ENCODE results near the gene GATAD2A. TPM values are rescaled to one million over a fixed set of nuclear protein-coding genes. Genes with fewer than 3 reads are reported as not detected.

Gene GATAD2A
- total RNA-seq, 1 experiment from 2014 or later = 189 TPM

DNA sequence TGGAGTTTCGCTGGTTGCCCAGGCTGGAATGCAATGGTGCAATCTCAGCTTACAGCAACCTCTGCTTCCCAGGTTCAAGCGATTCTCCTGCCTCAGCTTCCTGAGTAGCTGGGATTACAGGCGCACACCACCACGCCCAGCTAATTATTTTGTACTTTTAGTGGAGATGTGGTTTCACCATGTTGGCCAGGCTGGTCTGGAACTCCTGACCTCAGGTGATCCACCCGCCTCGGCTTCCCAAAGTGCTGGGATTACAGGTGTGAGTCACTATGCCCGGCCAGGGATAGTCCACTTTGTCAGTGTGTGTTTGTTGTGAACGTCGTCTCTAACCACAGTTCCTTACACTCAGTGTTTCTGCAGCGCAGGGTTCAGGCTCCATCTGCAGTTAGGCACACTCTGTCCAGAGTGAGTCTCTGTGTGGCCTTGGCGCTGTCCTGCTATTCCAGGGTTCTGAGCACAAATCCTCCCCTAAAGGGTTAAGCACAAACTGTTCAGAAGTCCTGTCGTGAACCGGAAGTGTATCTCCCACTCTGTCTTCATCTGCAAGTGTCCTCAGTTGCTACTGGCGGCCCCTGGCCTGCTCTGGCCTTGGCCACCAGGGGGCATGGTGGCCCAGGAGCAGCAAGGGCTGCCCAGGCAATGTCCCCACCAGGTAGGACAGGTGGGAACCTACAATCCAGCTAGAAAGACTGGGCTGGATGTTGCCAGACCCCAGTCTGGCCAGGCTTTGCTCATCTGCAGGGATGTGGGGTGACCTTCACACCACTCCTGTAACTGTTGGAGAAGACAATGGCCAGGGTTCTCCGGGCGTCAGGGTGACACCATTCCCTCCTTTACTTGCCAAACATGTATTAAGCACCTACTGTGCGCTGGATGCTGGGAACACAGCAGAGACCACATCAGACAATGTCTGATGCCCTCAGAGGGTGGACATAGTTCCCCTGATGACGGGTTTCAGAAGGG is 38.8 kb upstream of the GATAD2A start:
- DNase-seq = peak; percentile 94
- H3K4me3 Mint-ChIP-seq = no peak overlapping the region; a peak in 1 of 5 replicates

More for the DNA sequence above, 38.8 kb upstream of the GATAD2A start:
- H2BK12ac ChIP-seq (ENCODE audit: insufficient read length, low read depth, low read length) = no peak overlapping the region
- H3K23ac ChIP-seq (ENCODE audit: insufficient read length, low read depth, low read length) = no peak overlapping the region
- no peaks in the 10 kb centered on the region for H3K9me3 ChIP-seq (ENCODE audit: control insufficient read depth, low read depth, low read length)
- H3K79me2 ChIP-seq (ENCODE audit: insufficient read depth, low read length) = no peaks in the 10 kb centered on the region
- H3K79me1 ChIP-seq (ENCODE audit: insufficient read depth, low read depth, low read length, poor library complexity, severe bottlenecking) = no peaks in the 10 kb centered on the region
- H3K9me3 Mint-ChIP-seq = no peaks in the 10 kb centered on the region
- H3K27ac ChIP-seq (ENCODE audit: insufficient read length, low read depth, low read length) = no peak overlapping the region
- no peaks in the 10 kb centered on the region for H4K20me1 ChIP-seq (ENCODE audit: control insufficient read depth, insufficient read depth, insufficient read length)
- H3K4me2 ChIP-seq (ENCODE audit: insufficient read depth, insufficient read length, low read length) = no peak overlapping the region
- H3K23me2 ChIP-seq (ENCODE audit: insufficient read length, low read depth, low read length, poor library complexity, severe bottlenecking) = no peaks in the 10 kb centered on the region
- H3K14ac ChIP-seq (ENCODE audit: insufficient read depth, low read length) = no peak overlapping the region
- no peak overlapping the region for H4K5ac ChIP-seq (ENCODE audit: insufficient read length, low read depth, low read length)
- no peak overlapping the region for H2AFZ ChIP-seq (ENCODE audit: low read length)
- no peak overlapping the region for H4K91ac ChIP-seq (ENCODE audit: insufficient read length, low read depth, low read length)
- WGBS (ENCODE audit: extremely low coverage, insufficient read length, low lambda C conversion rate) = no CpG with 5 or more reads among the region's 18 CpGs
- H3K56ac ChIP-seq (ENCODE audit: insufficient read length, low read depth, low read length) = no peak overlapping the region
- TF ChIP-seq, protein P1, sequence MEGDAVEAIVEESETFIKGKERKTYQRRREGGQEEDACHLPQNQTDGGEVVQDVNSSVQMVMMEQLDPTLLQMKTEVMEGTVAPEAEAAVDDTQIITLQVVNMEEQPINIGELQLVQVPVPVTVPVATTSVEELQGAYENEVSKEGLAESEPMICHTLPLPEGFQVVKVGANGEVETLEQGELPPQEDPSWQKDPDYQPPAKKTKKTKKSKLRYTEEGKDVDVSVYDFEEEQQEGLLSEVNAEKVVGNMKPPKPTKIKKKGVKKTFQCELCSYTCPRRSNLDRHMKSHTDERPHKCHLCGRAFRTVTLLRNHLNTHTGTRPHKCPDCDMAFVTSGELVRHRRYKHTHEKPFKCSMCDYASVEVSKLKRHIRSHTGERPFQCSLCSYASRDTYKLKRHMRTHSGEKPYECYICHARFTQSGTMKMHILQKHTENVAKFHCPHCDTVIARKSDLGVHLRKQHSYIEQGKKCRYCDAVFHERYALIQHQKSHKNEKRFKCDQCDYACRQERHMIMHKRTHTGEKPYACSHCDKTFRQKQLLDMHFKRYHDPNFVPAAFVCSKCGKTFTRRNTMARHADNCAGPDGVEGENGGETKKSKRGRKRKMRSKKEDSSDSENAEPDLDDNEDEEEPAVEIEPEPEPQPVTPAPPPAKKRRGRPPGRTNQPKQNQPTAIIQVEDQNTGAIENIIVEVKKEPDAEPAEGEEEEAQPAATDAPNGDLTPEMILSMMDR (conservative IDR thresholded peaks at IDR 0.05) = peak; percentile 98
- H3K27ac Mint-ChIP-seq = peak overlapping the region in 2 of 3 experiments; percentile 69 to 82; a peak in 2 of 7 replicates
- H3K4me1 Mint-ChIP-seq = peaks cover 12 to 15% of the 10 kb centered on the region in 2 experiments
- H3K36me3 Mint-ChIP-seq (ENCODE audit: insufficient read depth in 1 of 3, low read depth in 3 of 3) = no peaks in the 10 kb centered on the region
- no peaks in the 10 kb centered on the region for H3K4me1 ChIP-seq (ENCODE audit: insufficient read depth, low read length)
- H2BK5ac ChIP-seq (ENCODE audit: insufficient read length, low read length) = no peak overlapping the region
- H3T11ph ChIP-seq (ENCODE audit: low read length) = no peak overlapping the region
- H2BK20ac ChIP-seq (ENCODE audit: low read depth, low read length, poor library complexity, severe bottlenecking) = no peak overlapping the region
- no peak overlapping the region for H3K18ac ChIP-seq (ENCODE audit: insufficient read length, low read depth, low read length)
- H2BK120ac ChIP-seq (ENCODE audit: low read depth, low read length, poor library complexity, severe bottlenecking) = no peak overlapping the region
- no peaks in the 10 kb centered on the region; the same call in 1 of the 2 replicates for H3K27me3 Mint-ChIP-seq (ENCODE audit: low read depth)
- H3K27me3 ChIP-seq (ENCODE audit: insufficient read depth, low read length) = no peaks in the 10 kb centered on the region
- H3K9ac ChIP-seq (ENCODE audit: extremely low read depth, insufficient read length, low read length) = no peak overlapping the region
- H4K8ac ChIP-seq (replicated peaks; ENCODE audit: insufficient read length, low read depth, low read length) = no peak overlapping the region
- no peak overlapping the region for H2BK15ac ChIP-seq (ENCODE audit: low read depth, low read length)
- H3K4ac ChIP-seq (ENCODE audit: low read depth, low read length) = no peak overlapping the region
- no peak overlapping the region for H2AK5ac ChIP-seq (ENCODE audit: insufficient read length, low read length)
